Neural crest cell (in vitro differentiated cells): ENCODE results near the gene SYNPO2L. TPM values are rescaled to one million over a fixed set of nuclear protein-coding genes. Genes with fewer than 3 reads are reported as not detected.
"Not testable (repeated sequence)": the region's sequence is repeated elsewhere in the genome, so short reads cannot be mapped to it uniquely, and the experiment has no call there.

Source experiments
- DNase-seq: peaks from one replicate; pipeline ENCODE4 v3.0.0; 2021; ENCODE audit warnings: low read depth, mixed read lengths, low spot score
- H3K27ac Mint-ChIP-seq: one replicate; pipeline ENCODE4 v1.8.0; 2021; ENCODE audit warnings: mild to moderate bottlenecking, mixed read lengths; ENCODE audit not compliant: unreplicated experiment
- H3K27me3 Mint-ChIP-seq: 2 replicates; pipeline ENCODE4 v1.8.0; 2021; ENCODE audit warnings: low read depth, mild to moderate bottlenecking, mixed read lengths
- H3K36me3 Mint-ChIP-seq: 2 replicates; pipeline ENCODE4 v1.8.0; 2021; ENCODE audit warnings: low read depth, mild to moderate bottlenecking, mixed read lengths
- H3K4me1 Mint-ChIP-seq: 2 replicates; pipeline ENCODE4 v1.8.0; 2021; ENCODE audit warnings: mixed read lengths
- H3K4me3 Mint-ChIP-seq: one replicate; pipeline ENCODE4 v1.8.0; 2021; ENCODE audit warnings: mild to moderate bottlenecking, mixed read lengths
- H3K9me3 Mint-ChIP-seq: 2 replicates; pipeline ENCODE4 v1.8.0; 2021; ENCODE audit warnings: mixed read lengths
- CTCF ChIP-seq: fragments of 200-600 bp; sonication (generic); conservative IDR thresholded peaks from 2 replicates; pipeline ENCODE4 v1.5.0; 2021; ENCODE audit warnings: antibody characterized with exemption, mild to moderate bottlenecking
- total RNA-seq: library from RNA; stranded (reverse); gene quantifications from 2 replicates; pipeline ENCODE4 v1.2.1, GENCODE V29; 2021

SYNPO2L gene
- total RNA-seq, 1 donor from 2014 or later = 0.12 TPM

DNA sequence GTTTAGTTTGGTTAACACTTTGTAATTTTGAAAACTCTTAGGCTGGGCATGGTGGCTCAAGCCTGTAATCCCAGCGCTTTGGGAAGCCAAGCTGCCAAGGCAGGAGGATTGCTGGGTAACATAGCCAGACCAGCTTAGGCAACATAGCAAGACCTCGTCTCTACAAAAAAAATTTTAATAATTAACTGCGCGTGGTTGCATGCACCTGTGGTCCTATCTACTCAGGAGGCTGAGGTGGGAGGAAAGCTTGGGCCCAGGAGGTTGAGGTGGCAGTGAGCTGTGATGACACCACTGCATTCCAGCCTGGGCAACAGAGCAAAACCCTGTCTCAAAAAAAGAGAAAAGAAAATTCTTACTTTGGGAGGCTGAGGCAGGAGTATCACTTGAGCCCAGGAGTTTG lies 32.8 kb downstream of the SYNPO2L start:
- Mint-ChIP-seq H3K4me1 (peaks cover 31% of the 10 kb centered on the region), H3K4me3 (peak overlapping the region; percentile 60), H3K9me3 (no peaks in the 10 kb centered on the region), H3K27me3 (no peaks in the 10 kb centered on the region), H3K36me3 (no peaks in the 10 kb centered on the region), H3K27ac (no peak overlapping the region)
- no peak for TF ChIP-seq CTCF
- no peak for DNase-seq

GRCh38 chr10:73620974-73621373 lies 34.9 kb downstream of the SYNPO2L start:
- not testable (repeated sequence) for H3K9me3 Mint-ChIP-seq, H3K27ac Mint-ChIP-seq

GRCh38 chr10:73617143-73617542 lies 38.7 kb downstream of the SYNPO2L start:
- DNase-seq, H3K9me3 Mint-ChIP-seq, H3K4me3 Mint-ChIP-seq, H3K27me3 Mint-ChIP-seq, H3K4me1 Mint-ChIP-seq, H3K27ac Mint-ChIP-seq, H3K36me3 Mint-ChIP-seq: not testable (repeated sequence)

More at GRCh38 chr10:73620974-73621373, 34.9 kb downstream of the SYNPO2L start:
- H3K4me3 Mint-ChIP-seq, H3K36me3 Mint-ChIP-seq, H3K27me3 Mint-ChIP-seq, DNase-seq: not testable (repeated sequence)
- peaks cover 15% of the 10 kb centered on the region for H3K4me1 Mint-ChIP-seq

DNA sequence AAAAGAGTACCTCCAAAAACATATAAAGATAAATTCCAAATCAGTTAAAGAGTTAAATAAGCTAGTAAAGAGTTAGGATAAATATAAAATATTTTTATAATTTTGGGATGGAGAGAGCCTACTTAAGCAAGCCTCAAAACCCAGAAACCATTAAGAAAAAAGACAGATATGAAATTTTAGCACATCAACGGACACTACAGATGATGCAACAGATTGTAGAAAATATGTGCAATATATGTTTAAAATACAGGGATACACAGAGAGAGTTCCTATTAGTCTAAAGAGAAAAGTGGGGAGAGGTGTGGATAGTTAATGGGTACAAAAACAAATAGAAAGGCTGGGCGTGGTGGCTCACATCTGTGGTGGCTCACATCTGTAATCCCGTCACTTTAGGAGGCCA lies 41.1 kb downstream of the SYNPO2L start:
- H3K4me3 Mint-ChIP-seq = no peak overlapping the region
- H3K4me1 Mint-ChIP-seq = no peaks in the 10 kb centered on the region
- DNase-seq = no peak
- no peaks in the 10 kb centered on the region for H3K27me3 Mint-ChIP-seq
- H3K36me3 Mint-ChIP-seq = no peaks in the 10 kb centered on the region
- no peaks in the 10 kb centered on the region for H3K9me3 Mint-ChIP-seq
- no peak overlapping the region for H3K27ac Mint-ChIP-seq
- TF ChIP-seq CTCF = no peak

DNA sequence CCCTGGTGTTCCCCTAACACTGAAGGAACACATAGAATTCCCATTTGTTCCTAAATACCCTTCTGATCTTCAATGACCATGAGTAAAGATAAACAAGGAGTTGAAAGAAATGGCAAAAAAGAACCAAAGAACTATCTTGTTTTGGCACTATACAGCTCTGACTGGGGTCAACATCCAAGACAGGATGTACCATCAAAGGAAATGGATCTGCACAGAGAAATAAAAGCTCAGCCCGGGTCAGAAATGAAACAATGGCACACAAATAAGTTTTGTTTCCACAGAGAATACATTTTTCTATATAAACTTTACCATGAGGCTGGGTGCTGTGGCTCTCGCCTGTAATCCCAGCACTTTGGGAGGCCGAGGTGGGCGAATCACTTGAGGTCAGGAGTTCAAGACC lies 46.7 kb downstream of the SYNPO2L start:
- no peak for TF ChIP-seq CTCF
- Mint-ChIP-seq H3K36me3 (peaks cover 5% of the 10 kb centered on the region), H3K4me1 (peaks cover 4% of the 10 kb centered on the region), H3K27me3 (no peaks in the 10 kb centered on the region), H3K9me3 (no peaks in the 10 kb centered on the region), H3K4me3 (no peak overlapping the region), H3K27ac (no peak overlapping the region)
- no peak for DNase-seq

DNA sequence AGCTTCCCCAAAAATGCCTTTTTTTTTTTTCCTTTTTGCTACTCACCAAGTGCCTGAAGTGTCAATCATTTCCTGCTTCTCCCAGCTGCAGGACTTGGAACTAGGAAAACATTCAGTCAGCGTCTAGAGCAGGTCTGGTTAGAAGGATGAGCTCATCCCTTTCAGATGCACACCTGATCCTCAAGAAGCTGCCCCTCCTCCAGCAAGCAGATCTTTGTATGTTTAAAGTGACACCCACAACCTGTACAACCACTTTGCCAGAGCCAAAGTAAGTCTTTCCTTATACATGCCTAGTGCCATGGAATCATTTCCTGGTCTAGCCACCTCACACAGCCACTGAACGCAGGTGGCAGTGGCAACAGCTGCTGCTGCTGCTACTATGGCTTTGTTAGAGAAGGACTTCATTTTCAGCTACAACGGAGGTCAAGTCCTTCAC lies 54.3 kb downstream of the SYNPO2L start:
- Mint-ChIP-seq H3K4me1 (peaks cover 10% of the 10 kb centered on the region), H3K27me3 (no peaks in the 10 kb centered on the region), H3K9me3 (no peaks in the 10 kb centered on the region), H3K27ac (peak overlapping the region; percentile 3), H3K4me3 (no peak overlapping the region), H3K36me3 (peaks cover 5% of the 10 kb centered on the region)
- no peak for TF ChIP-seq CTCF
- no peak for DNase-seq

DNA sequence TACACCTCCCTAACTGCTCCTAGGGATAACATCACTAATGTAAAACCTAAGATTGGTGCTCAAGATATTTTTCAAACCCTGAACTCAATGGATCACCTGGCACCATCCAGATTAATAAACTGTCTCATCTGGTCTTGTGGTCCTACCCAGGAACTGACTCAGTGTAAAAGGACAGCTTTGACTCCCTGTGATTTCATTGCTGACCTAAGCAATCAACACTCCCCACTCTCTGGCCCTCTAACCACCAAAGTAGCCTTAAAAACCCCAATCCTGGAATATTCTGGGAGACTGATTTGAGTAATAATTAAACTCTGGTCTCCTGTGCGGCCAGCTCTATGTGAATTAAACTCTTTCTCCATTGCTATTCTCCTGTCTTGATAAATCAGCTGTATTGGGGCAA lies 58.5 kb downstream of the SYNPO2L start:
- H3K4me1 Mint-ChIP-seq = peaks cover 17% of the 10 kb centered on the region
- no peaks in the 10 kb centered on the region for H3K9me3 Mint-ChIP-seq
- no peaks in the 10 kb centered on the region for H3K36me3 Mint-ChIP-seq
- H3K4me3 Mint-ChIP-seq = no peak overlapping the region
- TF ChIP-seq CTCF = no peak
- H3K27me3 Mint-ChIP-seq = no peaks in the 10 kb centered on the region
- no peak for DNase-seq
- H3K27ac Mint-ChIP-seq = no peak overlapping the region
